H1 (cell line): Measurements from ENCODE around the gene FASTK.

Source experiments
- CTCF ChIP-seq, 3 experiments: IDR thresholded peaks; 1 replicate in 2 of 3; 2 replicates in 1 of 3; pipeline versions ENCODE4 v1.5.1 to v1.6.1; 2011; ENCODE audit warnings: low read length in 3 of 3, mild to moderate bottlenecking in 3 of 3, inconsistent platforms in 2 of 3, low read depth in 1 of 3, moderate library complexity in 1 of 3; ENCODE audit not compliant: insufficient read depth in 1 of 3; ENCODE audit errors: control extremely low read depth in 1 of 3
- EZH2 ChIP-seq: fragments of 200-600 bp; sonication (generic); IDR thresholded peaks from 2 replicates; pipeline ENCODE4 v1.7.1; 2012; ENCODE audit warnings: low read depth, mild to moderate bottlenecking, moderate library complexity, low read length, inconsistent platforms; ENCODE audit not compliant: severe bottlenecking
- HDAC6 ChIP-seq: IDR thresholded peaks from one replicate; pipeline ENCODE4 v1.7.1; 2012; ENCODE audit warnings: low read depth, mild to moderate bottlenecking, inconsistent platforms, low read length, moderate library complexity
- NANOG ChIP-seq: IDR thresholded peaks from 2 replicates; pipeline ENCODE4 v1.6.1; 2011; ENCODE audit warnings: low read length, low read depth, mild to moderate bottlenecking, inconsistent platforms; ENCODE audit not compliant: insufficient read depth, poor library complexity, severe bottlenecking
- POLR2A ChIP-seq, 2 experiments: IDR thresholded peaks; 1 replicate in 1 of 2; 2 replicates in 1 of 2; pipeline ENCODE4 v1.6.1; 2011; ENCODE audit warnings: low read depth in 2 of 2, low read length in 2 of 2, mild to moderate bottlenecking in 2 of 2; ENCODE audit errors: control extremely low read depth in 1 of 2
- POLR2AphosphoS5 ChIP-seq: IDR thresholded peaks from 2 replicates; pipeline ENCODE4 v1.6.1; 2011; ENCODE audit warnings: low read depth, low read length
- RAD21 ChIP-seq, 2 experiments: IDR thresholded peaks in 1 of 2; conservative IDR thresholded peaks in 1 of 2; 2 replicates each; pipeline ENCODE4 v1.6.1; 2011; ENCODE audit warnings: low read depth in 2 of 2, low read length in 2 of 2, improper control_type of control experiment in 1 of 2, inconsistent platforms in 1 of 2, mild to moderate bottlenecking in 1 of 2, moderate library complexity in 1 of 2
- TBP ChIP-seq: IDR thresholded peaks from 2 replicates; pipeline ENCODE4 v1.6.1; 2011; ENCODE audit warnings: low read depth, low read length, improper control_type of control experiment
- TEAD4 ChIP-seq: IDR thresholded peaks from 2 replicates; pipeline ENCODE4 v1.6.1; 2012; ENCODE audit warnings: low read depth, low read length, inconsistent platforms, mixed read lengths
- ZNF274 ChIP-seq: IDR thresholded peaks from 2 replicates; pipeline ENCODE4 v1.7.0; 2012; ENCODE audit warnings: low read length, borderline replicate concordance; ENCODE audit errors: extremely low read depth

DNA sequence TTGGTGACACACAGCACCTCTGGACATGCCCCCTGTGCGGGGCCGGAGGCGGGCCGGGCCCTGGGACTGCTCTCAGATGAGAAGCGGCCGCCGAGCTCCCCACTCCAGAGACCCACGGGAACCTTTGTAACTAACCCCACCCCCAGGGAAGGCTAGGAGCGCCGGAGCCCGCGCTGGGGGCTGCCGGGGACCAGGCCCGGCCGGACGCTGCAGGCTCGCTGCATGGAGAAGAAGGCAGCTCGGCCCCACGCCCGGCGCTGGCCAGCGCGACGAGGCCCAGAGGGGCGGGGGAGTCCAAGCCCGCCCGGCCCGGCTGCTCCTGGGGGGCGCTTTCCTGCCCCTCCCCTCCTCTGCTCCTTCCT, 42.2 kb upstream of the FASTK start:
- TF ChIP-seq ZNF274 (no peak), CTCF (IDR thresholded peaks at IDR 0.05; ENCODE audit: control extremely low read depth in 1 of 3, insufficient read depth in 1 of 3, low read depth in 1 of 3, low read length in 3 of 3) (no peak), EZH2 (no peak), NANOG (no peak), POLR2A (IDR thresholded peaks at IDR 0.05; ENCODE audit: control extremely low read depth in 1 of 2, low read depth in 2 of 2, low read length in 2 of 2) (no peak), TEAD4 (no peak), RAD21 (IDR thresholded peaks at IDR 0.05 in 1 of 2, conservative IDR thresholded peaks at IDR 0.05 in 1 of 2; ENCODE audit: low read depth in 2 of 2, low read length in 2 of 2) (no peak), POLR2AphosphoS5 (no peak), HDAC6 (no peak), TBP (no peak)
